NCI-H1694 treated with DMSO at 0.1 percent for 48 hours (cell line): Measurements from ENCODE around the gene FAM236B.
"Not testable (repeated sequence)": the region's sequence is repeated elsewhere in the genome, so short reads cannot be mapped to it uniquely, and the experiment has no call there.

Source experiments
- DNase-seq: peaks from one replicate; lab custom pipeline; 2025; lab: John Stamatoyannopoulos, UW

Gene FAM236B

DNA sequence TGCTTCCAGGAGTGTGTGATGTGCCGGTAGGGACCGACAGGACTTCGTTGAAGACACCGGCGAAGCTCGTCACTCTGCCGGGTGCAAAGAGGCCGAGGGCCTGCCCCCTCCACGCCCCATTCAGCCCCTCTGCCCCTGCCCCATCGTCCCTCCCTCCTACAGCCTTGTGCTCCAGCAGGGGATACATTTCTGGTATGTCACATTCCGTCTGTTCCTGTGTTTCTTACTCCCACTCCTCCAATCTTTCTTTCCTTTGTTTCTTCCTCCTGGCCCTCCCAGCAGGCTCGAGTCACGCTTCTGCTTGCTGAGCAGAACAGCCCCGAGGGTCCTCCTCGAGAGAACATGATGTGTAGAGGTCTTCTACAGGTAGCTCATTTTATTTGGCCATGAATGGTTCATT is at the start of gene FAM236B:
TSS of gene FAM236B (minus strand) at position 101 of the 400 bp plus-strand sequence. CDS start at position 1, 100 bp downstream.
- not testable (repeated sequence) for DNase-seq

DNA sequence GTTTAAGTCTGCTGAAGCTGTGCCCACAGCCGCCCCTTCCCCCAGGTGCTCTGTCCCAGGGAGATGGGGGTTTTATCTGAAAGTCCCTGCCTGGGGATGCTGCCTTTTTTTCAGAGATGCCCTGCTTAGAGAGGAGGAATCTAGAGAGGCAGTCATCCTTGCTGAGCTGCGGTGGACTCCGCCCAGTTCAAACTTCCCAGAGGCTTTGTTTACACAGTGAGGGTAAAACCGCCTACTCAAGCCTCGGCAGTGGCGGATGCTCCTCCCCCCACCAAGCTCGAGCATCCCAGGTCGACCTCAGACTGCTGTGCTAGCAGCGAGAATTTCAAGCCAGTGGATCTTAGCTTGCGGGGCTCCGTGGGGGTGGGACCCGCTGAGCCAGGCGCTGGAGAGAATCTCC is 48.2 kb upstream of the FAM236B start:
- not testable (repeated sequence) for DNase-seq

DNA sequence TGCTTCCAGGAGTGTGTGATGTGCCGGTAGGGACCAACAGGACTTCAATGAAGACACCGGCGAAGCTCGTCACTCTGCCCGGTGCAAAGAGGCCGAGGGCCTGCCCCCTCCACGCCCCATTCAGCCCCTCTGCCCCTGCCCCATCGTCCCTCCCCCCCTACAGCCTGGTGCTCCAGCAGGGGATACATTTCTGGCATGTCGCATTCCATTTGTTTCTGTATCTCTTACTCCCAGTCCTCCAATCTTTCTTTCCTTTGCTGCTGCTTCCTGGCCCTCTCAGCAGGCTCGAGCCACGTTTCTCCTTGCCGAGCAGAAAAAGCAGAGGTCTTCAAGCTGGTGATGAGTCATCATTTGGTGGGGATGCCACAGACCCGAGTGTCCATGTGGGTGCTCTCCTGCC is 25.6 kb upstream of the FAM236B start, which contains the start of gene FAM236D:
TSS of gene FAM236D (minus strand) at position 101 of the 400 bp plus-strand sequence. CDS start at position 1, 100 bp downstream.
- not testable (repeated sequence) for DNase-seq

DNA sequence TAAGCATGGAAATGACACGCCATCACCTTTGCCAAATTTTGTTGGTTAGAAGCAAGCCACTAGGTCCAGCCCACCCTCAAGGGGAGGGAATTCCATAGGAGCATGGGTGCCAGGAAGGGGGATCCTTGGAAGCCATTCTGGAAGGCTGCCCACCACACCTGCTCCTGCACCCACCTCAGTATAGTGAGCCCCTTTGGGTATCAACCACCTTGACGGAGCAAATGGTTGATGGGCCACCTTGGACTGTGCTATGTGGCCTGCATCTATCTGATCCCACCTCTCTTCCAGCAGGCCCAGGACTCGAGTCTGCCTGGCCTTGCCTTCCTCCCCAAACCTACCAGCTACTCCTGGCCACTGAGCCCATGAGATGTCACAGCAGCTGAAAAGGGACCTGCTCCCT is 7.9 kb upstream of the FAM236B start:
- DNase-seq = not testable (repeated sequence)

DNA sequence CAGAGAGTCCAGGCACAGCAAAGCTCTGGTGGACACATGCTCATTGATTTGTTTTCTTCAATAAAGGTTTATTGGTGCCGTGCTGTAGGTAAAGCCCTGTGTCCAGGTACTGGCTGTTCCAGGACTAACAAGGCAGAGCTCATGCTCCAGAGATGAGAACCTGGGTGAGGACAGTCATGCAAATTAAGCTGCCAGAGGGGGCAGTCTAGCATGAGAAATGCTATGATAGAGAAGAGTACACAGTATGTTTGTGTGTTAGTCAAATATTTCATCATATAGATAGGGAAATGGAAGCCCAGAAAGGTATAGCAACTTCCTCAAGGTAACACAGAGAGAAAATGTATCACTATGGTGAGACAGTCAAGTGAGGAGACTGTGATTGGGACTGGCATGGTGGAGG is 5.7 kb upstream of the FAM236B start:
- not testable (repeated sequence) for DNase-seq

DNA sequence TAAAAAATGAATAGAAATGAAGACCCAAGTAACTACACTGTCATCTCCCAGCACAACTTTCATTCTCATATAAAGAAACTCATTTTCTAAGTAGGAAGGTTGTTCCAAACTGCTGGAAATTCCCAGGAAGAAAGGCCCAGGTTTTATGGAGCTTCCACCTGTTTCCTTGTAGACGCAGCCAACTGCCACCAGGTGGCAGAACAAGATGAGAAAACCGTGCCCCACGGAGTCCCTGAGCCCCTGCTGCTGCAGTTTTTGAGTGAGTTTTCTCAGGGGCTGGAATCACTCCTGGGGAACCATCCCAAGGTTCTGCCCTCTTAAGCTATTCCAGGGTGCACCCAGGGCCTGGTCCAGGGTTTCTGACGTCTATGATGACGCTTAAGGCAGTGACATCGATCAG is 1.5 kb upstream of the FAM236B start:
- DNase-seq = not testable (repeated sequence)

DNA sequence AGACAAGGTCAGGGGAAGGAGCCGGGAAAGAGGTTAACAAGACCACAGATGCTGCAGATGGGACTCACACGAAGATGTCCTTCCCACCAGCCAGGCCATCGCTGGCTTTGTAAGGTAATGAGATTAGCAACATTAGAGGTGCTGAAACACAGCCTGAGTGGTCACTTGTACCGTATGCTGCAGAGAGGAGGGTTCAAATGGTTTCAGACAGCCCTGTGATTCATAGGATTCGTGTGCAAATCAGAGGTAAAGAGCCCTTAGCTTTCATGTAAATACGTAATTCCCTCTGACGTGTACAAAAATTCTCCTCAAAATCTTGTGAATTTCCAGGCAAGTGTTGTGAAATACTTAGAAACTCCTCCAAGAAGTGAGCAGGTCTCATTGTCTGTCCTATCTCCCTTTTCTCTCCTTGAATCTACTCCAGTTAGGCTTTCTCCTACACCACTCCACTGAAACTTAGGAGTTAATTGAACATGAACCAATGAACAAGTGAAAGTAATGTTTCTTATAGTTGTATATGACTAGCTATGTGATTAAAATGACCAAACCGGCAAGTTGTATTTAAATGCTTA is 991 bp upstream of the FAM236B start:
- not testable (repeated sequence) for DNase-seq

DNA sequence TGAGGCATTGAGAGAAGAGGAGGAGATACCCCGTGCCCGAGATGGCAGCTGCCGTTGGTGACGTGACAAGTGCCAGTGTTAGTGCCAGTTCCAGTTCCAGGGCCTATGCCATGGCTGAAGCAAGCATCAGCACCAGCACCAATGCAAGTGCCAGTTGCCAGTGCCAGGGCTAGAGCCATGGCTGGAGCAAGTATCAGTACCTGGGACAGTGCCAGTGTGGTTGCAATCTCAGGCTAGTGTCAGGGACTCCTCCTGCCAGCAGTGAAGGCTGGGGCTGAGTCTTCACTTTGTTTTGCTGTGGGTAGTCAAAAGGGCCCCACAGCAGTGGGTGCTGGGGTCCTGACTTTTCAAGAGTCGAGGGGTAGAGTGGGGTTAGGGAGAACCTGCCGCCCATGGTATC is 4.3 kb downstream of the FAM236B start:
- not testable (repeated sequence) for DNase-seq

DNA sequence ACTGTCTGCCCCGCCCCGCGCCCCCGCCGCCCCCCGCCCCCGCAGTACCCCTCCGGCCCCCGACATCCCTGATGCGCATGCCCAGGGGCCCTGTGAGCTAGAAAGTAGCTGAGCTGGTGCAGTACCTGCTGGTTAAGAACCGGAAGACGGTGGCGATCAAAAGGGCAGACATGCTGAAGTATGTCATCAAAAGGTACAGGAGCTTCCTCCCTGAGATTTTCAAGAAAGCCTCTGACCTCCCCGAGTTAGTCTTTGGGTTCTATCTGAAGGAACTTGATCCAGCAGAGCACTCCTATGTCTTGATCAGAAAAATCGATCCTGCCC is 5.0 kb downstream of the FAM236B start:
- DNase-seq = not testable (repeated sequence)

DNA sequence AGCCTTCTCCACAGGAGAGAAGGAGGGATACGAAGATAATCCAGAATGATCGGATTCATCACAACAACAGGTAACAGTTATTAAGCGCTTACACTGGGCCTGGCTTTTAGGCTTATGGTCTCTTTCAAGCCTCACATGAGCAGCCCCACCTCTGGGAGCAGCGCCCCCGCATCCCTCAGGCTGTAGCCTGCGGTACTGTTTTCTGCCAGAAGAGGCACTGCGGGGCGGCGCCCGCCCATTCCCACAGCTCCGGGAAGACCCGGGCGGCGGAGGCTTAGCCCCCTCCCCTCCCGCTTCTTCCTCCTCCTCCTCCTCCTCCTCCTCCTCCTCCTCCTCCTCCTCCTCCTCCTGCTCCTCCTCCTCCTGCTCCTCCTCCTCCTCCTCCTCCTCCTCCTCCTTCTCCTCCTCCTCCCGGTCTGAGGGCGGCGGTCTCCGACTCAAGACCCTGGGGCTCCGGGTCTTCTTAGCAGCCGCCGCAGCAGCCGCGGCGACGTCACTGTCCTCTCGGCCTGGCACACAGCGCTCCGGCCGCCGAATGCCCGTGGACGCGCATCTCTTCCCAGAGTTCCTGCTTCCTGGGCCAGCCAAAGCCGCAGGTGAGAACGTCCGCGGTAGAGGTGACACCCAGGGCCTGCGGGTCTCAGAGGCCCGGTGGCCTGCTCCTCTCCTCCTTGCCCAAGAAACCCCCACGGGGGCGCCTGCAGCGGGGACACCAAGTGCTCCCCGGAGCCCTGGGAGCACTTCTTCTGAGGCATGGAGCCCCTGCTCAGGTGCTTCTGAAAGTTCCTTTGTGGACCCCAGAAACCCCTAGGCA is 5.6 kb downstream of the FAM236B start, which contains the start of gene DMRTC1B:
TSS of gene DMRTC1B (plus strand) at position 238 of the 814 bp plus-strand sequence. CDS start 68,246 bp downstream, outside the sequence.
- not testable (repeated sequence) for DNase-seq

DNA sequence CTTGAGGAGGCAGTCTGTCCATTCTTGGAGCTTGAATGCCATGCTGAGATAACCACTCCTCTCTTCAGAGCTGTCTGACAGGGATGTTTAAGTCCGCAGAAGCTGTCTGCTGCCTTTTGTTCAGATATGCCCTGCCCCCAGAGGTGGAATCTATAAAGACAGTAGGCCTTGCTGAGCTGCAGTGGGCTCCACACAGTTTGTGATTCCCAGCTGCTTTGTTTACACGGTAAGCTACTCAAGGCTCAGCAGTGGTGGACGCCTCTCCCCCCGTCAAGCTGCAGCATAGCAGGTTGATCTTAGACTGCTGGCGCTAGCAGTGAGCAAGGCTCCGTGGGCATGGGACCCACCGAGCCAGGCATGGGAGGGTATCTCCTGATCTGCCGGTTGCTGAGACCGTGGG is 22.0 kb downstream of the FAM236B start:
- not testable (repeated sequence) for DNase-seq

DNA sequence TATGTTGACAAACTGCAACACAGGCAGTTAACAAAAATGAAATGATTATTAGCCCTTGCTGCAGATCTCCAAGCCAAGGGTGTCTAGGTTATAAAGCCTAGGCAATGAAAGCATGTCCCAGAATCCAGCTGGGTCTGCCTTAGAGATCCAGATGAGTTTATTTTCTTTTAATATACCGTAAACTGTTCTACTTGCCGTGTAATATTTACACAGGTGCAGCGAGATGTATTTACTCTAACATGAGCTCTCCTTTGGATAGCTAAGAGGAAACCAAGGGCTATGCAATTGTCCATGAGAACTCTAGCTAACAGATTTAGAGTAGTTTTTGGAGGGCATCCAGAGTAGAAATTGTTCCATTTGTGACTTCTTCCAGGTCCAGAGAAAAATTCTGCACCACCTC is 33.9 kb downstream of the FAM236B start:
- not testable (repeated sequence) for DNase-seq

DNA sequence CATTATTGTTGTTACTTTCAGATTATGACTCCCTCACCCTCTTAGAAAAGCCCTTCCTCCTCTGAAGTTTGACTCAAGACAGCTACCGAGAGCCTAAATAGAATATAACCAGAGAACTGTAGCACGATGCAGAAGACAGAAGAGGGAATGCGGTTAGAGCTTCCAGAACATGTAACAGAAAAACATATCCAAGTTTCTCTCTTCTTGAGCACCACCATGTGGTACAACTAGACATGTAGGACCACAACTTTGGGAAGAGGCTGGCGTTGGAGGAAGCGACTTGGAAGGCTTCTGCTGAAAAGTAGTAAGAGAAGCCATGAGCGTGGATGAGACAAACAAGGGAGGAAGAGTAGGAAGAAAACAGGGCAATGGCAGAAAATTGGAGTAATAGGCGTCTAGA is 36.9 kb downstream of the FAM236B start:
- not testable (repeated sequence) for DNase-seq

DNA sequence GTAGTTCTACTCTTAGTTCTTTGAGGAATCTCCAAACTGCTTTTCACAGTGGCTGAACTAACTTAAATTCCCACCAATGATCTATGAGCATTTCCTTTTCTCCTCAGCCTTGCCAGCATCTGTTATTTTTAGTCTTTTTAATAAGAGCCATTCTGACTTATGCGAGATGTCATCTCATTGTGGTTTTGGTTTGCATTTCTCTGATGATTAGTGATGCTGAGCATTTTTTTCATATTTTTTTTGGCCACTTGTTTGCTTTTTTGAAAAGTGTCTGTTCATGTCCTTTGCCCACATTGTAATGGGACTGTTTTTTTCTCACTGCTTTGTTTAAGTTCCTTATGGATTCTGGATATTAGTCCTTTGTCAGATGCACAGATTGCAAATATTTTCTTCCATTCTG is 46.9 kb downstream of the FAM236B start:
- no peak for DNase-seq

DNA sequence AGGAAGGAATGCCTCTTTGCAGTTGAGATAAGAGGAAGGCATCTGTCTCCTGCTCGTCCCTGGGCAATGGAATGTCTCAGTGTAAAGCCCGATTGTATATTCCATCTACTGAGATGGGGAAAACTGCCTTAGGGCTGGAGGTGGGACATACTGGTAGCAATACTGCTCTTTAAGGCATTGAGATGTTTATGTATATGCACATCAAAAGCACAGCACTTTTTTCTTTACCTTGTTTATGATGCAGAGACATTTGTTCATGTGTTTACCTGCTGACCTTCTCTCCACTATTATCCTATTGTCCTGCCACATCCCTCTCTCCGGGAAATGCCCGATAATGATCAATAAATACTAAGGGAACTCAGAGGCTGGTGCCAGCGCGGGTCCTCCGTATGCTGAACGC is 48.8 kb downstream of the FAM236B start:
- DNase-seq = not testable (repeated sequence)
